GM19438 (cell line): ENCODE measurements around the gene CERS4.
"Not testable (repeated sequence)": the region's sequence is repeated elsewhere in the genome, so short reads cannot be mapped to it uniquely, and the experiment has no call there.

Experiments
- ATAC-seq: cut with Tn5 transposase; IDR thresholded peaks from one replicate; pipeline ENCODE4 v1.9.1; 2021; ENCODE audit warnings: low read depth; ENCODE audit not compliant: unreplicated experiment

Gene CERS4

GRCh38 chr19:8208922-8209461 is at the start of gene CERS4:
TSS of gene CERS4 (plus strand) at chr19:8209370. CDS start at chr19:8251077, 41,707 bp downstream.
- ATAC-seq = peak; percentile 49

DNA sequence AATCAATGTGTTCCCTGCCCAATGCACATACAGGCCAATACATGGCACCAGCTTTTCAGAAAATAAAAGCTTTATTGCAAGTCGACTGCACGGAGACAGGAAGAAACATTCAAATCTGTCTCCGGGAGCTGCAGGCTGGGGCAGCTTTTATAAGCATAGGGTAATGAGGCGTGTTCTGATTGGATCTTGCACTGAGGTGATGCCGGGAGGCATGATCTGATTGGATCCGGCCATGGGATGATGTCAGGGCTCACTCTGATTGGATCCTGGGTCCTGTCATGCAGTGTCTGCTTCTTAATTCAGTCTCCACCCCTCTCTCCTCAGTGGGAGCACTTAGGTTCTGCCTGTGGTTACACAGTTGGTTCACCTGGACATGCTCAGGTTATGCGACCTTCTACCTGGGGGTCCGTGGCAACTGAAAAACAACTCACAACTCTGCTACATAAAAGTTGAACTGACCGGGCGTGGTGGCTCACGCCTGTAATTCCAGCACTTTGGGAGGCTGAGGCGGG is 48.0 kb upstream of the CERS4 start:
- no peak for ATAC-seq

GRCh38 chr19:8163759-8164158 is 45.4 kb upstream of the CERS4 start:
- no peak for ATAC-seq

GRCh38 chr19:8167985-8168384 is 41.2 kb upstream of the CERS4 start:
- no peak for ATAC-seq

DNA sequence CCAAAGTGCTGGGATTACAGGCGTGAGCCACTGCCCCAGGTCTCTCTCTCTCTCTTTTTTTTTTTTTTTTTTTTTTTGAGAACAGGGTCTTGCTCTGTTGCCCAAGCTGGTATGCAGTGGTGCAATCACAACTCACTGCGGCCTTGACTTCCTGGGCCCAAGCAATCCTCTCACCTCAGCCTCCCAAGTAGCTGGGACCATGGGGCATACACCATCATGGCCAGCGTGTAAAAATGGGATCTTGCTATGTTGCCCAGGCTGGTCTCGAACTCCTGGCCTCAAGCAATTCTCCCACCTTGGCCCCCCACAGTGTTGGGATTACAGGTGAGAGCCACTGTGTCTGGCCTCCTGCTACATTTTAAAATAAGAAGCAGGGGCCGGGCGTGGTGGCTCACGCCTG is 40.6 kb upstream of the CERS4 start:
- no peak for ATAC-seq

DNA sequence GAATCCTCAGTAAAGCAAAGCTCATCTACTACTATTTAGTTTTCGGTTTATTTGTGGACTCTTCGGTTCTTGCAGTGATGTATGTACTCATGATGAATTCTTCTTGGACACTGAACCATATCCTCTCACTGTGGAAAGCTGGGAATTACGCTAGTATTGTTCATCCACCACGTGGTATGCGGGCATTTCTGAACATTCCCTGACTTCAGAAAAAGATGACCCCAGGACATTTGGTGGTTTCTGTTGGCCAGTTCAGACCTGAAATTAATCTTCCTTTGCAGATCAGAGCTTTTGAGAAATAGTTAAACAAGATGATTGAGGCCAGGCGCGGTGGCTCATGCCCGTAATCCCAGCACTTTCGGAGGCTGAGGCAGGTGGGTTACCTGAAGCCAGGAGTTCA is 34.5 kb upstream of the CERS4 start:
- ATAC-seq = no peak

DNA sequence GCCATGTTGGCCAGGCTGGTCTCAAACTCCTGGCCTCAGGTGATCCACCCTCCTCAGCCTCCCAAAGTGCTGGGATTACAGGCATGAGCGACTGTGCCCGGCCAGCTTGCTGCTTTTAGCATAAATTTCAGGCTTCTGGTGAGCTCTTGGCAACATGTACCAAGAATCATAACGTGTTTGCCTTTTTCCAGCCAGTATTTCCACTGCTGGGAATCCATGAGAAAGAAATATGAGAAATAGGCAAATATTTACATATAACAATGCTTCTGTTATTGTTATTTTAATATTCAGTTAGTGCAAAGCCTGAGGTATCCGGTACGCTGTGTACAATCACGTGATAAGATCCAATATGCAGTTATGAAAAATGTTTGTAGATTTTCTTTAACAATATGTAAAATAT is 29.2 kb upstream of the CERS4 start:
- ATAC-seq = no peak

- ATAC-seq = no peak
These were observed 24.9 kb upstream of the CERS4 start for GRCh38 chr19:8184274-8184673.

DNA sequence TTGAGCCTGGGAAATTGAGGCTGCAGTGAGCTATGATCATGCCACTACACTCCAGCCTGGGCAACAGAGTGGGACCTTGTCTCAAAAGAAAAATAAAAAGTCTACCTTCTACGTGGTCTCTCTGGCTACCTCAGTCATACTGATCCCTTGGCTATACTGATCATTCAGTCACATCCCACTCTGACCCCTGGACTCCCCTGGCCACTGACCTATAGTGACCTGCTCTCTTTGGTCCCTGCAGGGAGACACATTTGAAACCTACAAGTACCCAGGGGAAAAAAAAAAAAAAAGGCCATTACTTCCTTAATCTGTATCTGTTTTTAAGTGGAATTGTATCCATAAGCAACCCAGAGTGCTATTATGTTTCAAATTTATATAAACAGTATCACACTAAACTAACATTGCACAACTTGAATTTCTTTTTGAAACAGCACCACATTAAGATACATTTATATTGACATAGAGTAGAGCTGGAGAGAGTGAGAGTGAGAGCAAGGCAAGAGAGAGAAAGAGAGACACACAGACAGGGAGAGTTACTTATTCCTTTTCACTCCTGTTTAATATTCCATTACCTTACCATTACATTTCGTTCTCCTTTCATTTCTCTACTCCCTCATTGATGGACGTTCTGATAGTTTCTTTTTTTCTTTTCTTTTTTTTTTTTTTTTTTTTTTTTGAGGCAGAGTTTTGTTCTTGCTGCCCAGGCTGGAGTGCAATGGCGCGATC is 23.7 kb upstream of the CERS4 start:
- no peak for ATAC-seq

GRCh38 chr19:8192221-8192820 is 16.8 kb upstream of the CERS4 start:
- no peak for ATAC-seq

DNA sequence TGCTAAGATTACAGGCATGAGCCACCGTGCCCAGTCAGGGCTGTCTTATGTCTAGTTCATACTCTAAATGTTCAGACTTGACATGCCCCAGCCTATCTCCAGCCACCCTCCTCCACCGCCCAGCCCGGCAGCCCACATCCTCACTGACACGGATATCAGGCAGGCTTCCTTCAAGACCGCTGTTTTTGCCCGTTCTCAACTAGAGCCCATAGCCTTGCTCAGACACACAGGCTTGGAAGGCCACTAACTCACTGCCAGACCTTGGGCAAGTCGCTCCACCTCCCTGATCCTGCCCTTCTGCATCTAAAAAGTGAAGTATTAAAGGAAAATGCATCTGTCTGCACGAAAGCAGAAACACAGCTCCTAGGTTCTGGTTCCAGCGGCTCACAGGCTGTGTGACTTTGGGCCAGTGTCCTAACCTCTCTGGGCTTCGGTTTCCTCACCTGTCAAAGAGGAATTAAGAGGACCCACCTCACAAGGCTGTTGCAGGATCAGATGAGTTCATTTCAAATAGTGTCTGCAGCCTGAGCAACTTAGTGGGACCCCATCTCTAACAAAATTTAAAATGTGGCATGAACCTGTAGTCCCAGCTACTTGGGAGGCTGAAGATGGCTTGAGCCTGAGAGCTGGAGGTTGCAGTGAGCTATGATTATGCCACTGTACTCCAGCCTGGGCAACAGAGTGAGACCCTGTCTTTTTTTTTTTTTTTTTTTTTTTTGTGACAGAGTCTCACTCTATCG is 14.5 kb upstream of the CERS4 start:
- no peak for ATAC-seq

DNA sequence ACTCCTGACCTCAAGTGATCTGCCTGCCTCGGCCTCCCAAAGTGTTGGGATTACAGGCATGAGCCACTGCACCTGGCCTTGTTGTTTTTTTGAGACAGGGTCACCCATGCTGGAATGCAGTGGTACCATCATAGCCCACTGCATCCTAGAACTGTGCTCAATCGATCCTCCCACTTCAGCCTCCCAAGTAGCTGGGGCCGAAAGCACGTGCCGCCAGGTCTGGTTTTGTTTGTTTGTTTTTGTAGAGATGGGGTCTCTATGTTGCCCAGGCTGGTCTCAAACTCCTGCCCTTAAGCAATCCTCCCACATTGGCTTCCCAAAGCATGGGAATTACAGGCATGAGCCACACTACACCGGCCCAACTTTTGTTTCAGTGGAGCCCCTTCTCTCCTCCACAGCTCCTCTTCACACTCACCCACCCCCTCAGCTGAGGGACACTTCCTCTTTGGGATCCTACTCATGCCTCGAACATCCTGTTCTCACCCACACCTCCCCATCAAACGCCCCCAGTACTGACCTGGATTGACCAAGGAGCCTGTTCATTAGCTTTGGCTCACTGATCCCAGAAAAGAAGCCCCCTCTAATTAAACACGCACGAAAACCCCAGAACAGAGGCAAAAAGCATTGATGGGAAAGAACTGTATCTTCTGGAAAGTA is 12.8 kb upstream of the CERS4 start:
- no peak for ATAC-seq

GRCh38 chr19:8203288-8204120 is 5.7 kb upstream of the CERS4 start:
- not testable (repeated sequence) for ATAC-seq

GRCh38 chr19:8204961-8205360 is 4.2 kb upstream of the CERS4 start:
- no peak for ATAC-seq

GRCh38 chr19:8206147-8207087 is 2.8 kb upstream of the CERS4 start:
- no peak for ATAC-seq

DNA sequence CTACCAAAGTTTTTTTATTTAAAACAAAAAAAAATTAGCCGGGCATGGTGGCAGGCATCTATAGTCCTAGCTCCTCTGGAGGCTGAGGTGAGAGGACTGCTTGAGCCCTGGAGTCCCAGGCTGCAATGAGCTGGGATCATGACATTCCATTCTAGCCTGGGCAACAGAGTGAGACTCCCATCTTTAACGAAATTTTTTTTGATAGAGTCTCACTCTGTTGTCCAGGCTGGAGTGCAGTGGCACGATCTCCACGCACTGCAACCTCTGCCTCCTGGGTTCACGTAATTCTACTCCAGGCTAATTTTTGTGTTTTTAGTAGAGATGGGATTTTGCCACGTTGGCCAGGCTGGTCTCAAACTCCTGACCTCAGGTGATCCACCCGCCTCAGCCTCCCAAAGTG is 1.8 kb upstream of the CERS4 start:
- ATAC-seq = not testable (repeated sequence)

- no peak for ATAC-seq
These were observed 850 bp upstream of the CERS4 start for GRCh38 chr19:8208119-8208921.
